ENCODE measurements around the gene SMAD3.
"Not testable (repeated sequence)": the region's sequence is repeated elsewhere in the genome, so short reads cannot be mapped to it uniquely, and the experiment has no call there.

SMAD3 gene

GRCh38 chr15:67146234-67146633 lies 80.8 kb downstream of the SMAD3 start:
- DNase-seq = no peak

- peak; percentile 23 for DNase-seq
These were observed 81.5 kb downstream of the SMAD3 start for GRCh38 chr15:67146875-67147381.

- DNase-seq = no peak
These were observed 82.1 kb downstream of the SMAD3 start for GRCh38 chr15:67147396-67147949.

DNA sequence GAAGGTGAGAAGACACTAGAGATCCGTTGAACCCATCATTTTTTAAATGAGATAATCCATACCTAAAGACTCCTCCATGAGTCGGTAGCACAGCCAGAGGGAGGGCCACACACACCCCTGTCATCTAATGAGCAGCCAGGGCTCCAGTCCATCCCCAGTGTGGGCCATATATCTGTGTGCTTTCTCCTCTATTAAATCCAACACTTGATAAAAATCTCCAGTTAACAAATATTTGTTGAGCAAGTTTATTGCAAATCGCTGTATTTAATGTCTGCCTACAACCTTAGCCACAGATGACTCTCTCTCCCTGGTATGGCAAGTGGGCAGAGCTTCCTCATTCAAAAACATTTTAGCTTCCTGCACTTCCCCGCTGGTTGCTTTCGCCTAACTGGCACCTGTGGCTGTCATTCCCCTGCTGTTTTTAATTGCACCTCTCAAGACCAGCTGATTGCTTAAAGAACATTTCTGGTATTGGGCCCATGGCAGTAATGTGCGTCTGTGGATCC lies 82.8 kb downstream of the SMAD3 start:
- DNase-seq = no peak

- DNase-seq = no peak
These were observed 83.8 kb downstream of the SMAD3 start for GRCh38 chr15:67149068-67149772.

DNA sequence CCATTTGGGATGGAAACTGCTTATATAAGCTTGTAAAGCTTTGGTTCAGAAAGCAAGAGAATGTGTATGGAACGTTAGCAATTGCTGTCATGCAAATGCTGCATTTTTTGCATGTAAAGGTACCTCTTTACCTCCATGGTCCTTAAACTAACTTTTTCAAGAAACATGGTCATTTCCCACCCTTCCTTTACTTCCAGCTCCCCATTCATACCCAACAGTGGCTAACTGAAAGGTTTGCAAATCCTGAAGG lies 84.3 kb downstream of the SMAD3 start:
- DNase-seq = no peak

DNA sequence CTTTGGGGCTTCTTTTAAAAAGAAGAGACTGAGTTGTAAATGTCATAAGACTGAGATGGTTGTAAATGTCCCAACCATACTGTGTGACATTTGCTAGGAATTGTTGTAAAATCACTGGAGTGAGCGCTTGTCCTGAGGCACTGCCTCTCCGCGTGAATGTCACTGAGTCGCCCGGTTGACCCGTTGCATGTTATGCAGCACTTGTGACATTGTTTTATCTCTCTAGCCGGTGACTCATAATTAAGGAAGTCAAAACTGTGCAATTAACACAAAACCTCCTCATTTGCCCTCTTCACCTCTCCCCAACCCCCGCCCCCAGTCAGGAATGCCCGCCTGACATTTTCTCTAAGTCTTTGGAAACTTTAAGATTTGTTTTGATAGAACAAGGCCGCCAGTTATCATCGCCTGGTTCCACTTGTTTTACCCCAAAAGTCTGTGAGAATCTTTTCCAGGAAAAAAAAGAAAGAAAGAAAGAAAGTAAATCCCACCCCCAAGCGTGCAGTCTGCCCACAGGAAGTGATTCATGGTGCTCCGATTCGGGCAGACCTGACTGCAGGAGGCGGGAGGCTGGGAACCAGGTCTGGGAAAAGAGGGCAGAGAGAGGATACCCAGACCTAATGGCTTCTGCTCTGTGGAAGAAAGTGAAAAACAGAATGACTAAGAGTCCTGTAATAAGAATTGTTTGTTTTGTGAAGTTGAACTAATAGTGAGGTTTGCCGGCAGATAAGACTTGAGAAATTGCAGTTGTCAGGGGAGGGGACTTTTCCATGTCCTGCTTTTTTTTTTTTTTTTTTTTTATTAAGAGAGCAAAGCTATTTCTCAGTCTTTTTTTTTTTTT lies 84.8 kb downstream of the SMAD3 start:
- no peak for DNase-seq

DNA sequence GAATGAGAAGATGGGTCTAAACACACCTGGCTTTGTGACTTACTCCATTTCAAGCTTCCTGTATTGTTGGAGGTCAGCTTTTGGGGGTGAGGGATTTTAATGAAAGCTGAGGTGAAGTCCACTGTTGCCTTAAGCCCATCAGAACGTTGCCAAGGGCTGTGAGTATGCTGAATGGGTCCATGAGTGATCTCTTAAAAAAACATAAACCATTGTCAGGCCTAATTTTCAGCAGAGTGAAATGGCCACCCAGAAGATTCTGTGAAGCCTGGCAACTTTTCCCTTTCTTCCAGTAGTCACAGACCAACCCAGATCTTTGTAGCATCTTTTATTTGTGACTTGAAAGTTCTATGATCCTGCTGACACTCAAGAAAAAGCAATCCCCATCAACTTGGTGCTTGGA lies 87.0 kb downstream of the SMAD3 start:
- DNase-seq = no peak

DNA sequence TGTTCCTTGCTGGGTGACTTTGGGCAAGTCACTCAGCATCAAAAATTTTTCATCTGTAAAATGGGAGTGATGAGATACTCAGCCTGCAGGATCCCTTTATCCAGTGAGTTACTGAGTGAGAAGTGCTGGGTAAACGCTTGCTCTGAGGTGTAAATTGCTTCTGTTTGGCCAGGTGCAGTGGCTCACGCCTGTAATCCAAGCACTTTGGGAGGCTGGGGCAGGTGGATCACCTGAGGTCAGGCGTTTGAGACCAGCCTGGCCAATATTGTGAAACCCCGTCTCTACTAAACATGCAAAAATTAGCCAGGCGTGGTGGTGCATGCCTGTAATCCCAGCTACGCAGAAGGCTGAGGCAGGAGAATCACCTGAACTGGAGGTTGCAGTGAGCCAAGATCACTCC lies 87.6 kb downstream of the SMAD3 start:
- DNase-seq = not testable (repeated sequence)

DNA sequence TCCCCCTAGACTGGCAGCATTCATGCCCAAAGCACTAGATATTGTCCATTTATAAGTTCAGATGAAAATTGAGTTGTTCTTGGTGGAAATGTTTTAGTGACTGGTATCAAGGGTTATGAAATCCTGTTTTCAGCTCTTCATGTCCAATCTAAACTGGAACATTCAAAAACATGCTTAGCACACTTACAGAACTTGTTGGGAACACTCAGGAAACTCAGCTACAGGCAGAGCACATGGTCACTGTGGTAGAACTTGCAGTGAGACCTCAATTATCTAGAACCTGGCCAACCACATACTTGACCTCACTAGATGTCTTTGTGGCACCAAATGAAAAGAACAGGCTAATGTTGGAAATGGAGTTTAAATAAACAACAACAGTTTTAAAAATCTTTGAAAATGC lies 88.8 kb downstream of the SMAD3 start:
- DNase-seq = no peak

GRCh38 chr15:67156426-67156825 lies 91.0 kb downstream of the SMAD3 start:
- no peak for DNase-seq

GRCh38 chr15:67156834-67157233 lies 91.4 kb downstream of the SMAD3 start:
- no peak for DNase-seq

GRCh38 chr15:67157521-67158252 lies 92.3 kb downstream of the SMAD3 start:
- DNase-seq = no peak

DNA sequence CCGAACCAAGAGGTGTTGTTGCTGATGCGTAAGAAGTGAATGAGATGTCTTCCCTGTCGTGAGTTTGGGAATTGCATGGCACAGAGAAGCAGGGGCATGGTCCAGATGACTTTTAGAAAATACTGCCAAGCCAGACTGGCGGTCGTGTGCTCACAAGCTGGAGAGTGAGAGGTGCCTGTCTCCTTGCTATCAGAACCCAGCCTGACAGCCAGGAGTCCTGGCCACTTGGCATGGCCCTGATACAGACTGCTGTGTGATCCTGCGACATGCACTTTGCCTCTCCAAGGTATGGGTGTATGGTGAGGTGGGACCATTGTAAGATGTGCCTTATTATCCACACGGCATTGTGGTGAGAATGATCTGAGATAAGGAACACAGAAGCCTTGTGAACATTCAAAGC lies 93.0 kb downstream of the SMAD3 start:
- no peak for DNase-seq

DNA sequence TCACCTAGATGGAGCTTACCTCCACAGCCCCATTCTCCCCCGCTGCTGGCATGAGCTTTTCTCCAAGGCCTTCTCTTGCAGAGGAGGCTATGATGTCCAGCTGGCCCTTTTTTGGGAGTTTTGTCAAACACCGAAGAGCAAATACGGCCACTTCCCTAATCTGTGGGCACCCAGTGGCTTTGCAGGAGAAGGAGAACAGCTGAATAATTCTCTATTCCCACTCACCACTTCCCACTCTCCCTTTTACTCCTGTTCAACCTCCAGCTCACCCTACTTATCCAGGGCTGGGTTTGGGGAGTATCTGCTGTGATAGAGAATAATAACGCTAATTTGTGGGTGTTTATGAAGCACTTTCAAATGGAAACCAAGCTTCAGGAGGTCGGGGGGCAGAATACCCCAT lies 96.0 kb downstream of the SMAD3 start:
- no peak for DNase-seq

DNA sequence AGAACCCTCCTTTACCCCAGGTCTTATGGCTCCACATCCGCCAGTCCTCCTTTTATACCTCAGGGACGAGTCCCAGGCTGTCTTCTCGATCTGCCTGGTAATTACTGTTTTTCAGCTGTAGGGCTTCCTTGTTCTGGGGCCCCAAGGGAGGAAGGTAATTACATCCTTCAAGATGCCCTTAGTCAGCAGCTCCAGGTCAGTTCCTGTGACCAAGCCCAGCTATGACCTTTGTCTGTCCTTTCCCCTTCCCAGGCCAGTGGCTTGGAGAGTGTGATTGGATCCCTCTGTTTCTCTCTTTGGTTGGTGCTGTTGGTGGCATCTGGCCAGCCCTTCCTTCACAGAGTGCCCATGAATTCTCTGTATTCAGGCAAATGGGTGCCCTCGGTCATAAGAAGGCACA lies 96.5 kb downstream of the SMAD3 start:
- DNase-seq = no peak

- DNase-seq = no peak
These were observed 97.8 kb downstream of the SMAD3 start for GRCh38 chr15:67163180-67163579.

- no peak for DNase-seq
These were observed 99.0 kb downstream of the SMAD3 start for GRCh38 chr15:67164401-67164791.

DNA sequence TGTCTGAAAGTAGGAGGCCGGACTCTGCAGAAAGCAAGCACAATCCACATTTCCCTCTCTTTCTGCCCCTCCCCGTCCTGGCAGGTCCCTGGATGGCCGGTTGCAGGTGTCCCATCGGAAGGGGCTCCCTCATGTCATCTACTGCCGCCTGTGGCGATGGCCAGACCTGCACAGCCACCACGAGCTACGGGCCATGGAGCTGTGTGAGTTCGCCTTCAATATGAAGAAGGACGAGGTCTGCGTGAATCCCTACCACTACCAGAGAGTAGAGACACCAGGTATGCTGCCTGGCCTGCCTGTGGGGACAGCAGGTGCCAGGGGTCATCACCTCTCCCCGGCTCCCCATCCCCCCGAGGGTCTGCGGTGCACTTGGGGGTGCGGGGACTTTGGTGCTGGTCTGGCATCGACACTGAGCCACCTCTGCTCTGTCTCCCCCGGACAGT lies 99.4 kb downstream of the SMAD3 start:
- DNase-seq = no peak

DNA sequence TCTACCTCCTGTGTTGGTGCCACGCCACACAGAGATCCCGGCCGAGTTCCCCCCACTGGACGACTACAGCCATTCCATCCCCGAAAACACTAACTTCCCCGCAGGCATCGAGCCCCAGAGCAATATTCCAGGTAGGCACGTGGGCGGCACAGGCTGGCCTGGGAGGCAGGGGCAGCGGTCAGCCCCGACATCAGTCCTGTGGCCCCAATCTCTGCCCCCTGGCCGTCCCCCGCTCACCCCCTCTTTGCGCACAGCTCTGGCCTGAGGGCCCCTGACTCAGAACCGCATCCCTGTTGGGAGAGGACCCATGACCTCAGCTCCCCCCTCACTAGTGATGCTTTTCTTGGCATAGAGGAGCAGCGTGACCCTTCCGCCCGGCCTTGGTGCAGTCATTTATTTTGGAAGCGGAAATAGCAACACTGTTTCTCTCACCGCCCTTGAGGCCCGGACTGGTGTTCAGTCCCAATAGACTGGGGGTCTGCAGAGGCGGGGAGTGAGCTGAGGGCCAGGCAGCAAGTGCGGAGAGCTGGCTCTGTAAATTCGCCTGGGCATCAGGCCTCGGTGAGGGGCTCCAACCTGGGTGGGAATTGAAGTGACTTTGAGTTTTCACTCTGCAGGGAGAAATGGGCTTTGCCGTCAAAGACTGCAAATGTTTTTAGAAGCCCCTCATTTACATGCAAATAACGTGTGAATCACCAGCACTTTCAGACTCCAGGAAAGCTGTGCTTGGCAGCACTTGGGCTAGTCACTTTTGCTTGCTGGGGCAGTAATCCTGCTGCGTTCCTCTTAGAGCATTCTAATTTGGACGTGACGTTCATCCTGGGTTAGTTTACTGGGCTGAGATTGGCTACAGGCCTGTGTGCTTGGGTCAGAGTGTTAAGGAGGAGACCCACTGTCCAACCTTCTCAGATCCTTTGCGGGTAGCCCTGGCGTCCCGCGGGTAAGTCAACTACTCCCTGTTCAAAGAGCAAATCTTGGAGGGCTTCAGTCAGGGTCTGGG lies 100.2 kb downstream of the SMAD3 start:
- DNase-seq = no peak

DNA sequence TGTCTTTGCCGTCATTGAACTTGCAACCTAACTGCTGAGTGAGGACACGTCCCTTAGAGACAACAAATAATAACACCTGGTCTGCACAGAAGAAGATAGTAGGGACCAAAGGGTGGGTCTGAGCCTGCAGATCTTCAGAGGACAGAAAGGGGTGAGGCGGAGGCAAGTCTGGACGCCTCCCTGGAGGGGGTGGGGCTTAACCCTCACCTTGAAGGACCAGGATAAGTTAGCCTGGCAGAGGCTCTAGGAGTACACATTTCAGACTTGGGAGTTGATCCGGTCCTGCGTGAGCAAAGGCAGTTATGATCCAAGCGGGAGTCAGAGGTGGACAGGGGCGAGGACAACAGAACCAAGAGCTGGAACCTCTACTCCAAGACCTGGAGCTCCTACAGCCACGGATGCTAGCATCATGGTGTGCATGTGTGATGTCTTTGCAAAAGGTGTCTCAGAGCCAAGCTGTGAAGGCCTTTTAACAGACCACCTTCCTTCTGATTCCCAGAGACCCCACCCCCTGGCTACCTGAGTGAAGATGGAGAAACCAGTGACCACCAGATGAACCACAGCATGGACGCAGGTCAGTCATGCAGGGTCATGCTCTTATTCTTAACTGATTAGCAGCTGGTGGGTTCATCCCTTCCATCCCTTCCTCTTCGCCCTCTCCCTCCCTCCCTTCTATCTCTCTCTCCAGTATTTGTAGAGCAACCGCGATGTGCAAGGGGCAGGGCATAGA lies 101.0 kb downstream of the SMAD3 start:
- DNase-seq = no peak

Data from NCI-H510A (cell line).